HepG2 (cell line): Measurements from ENCODE around the gene MAP3K1. TPM values are rescaled to one million over a fixed set of nuclear protein-coding genes. Genes with fewer than 3 reads are reported as not detected.

Experiments
- ARHGAP35 ChIP-seq: sonication (generic); formaldehyde crosslinking; IDR thresholded peaks from 2 replicates; pipeline ENCODE4 v1.9.0; 2022; ENCODE audit warnings: mild to moderate bottlenecking, inconsistent platforms, moderate library complexity, missing genetic modification reagents, borderline replicate concordance
- ARNT2 ChIP-seq: sonication (generic); formaldehyde crosslinking; IDR thresholded peaks from 2 replicates; pipeline ENCODE4 v1.8.0; 2022; ENCODE audit warnings: mild to moderate bottlenecking, low read depth, missing genetic modification reagents, moderate library complexity
- ATF7 ChIP-seq, 2 experiments: fragments of 450-650 bp in 1 of 2; sonication (generic) in 1 of 2; formaldehyde crosslinking in 1 of 2; IDR thresholded peaks; 2 replicates each; pipeline versions ENCODE4 v1.4.0 to v1.6.1; 2016 to 2020; ENCODE audit warnings: antibody characterized with exemption in 1 of 2, mild to moderate bottlenecking in 1 of 2, missing genetic modification reagents in 1 of 2
- DNMT3B ChIP-seq: conservative IDR thresholded peaks from 2 replicates; pipeline ENCODE4 v1.6.1; 2016; ENCODE audit warnings: missing biosample characterization, control low read depth
- GATAD2A ChIP-seq: IDR thresholded peaks from 2 replicates; pipeline ENCODE4 v1.6.1; 2016
- GPBP1L1 ChIP-seq: sonication (generic); formaldehyde crosslinking; IDR thresholded peaks from 2 replicates; pipeline ENCODE4 v1.5.0; 2020; ENCODE audit warnings: mild to moderate bottlenecking, missing genetic modification reagents
- HINFP ChIP-seq: sonication (generic); formaldehyde crosslinking; IDR thresholded peaks from 2 replicates; pipeline ENCODE4 v1.4.0; 2020; ENCODE audit warnings: low read depth, mild to moderate bottlenecking, missing genetic modification reagents
- MED13 ChIP-seq: sonication (generic); formaldehyde crosslinking; IDR thresholded peaks from 2 replicates; pipeline ENCODE4 v1.5.0; 2020; ENCODE audit warnings: missing genetic modification reagents
- MED8 ChIP-seq: sonication (generic); formaldehyde crosslinking; IDR thresholded peaks from 2 replicates; pipeline ENCODE4 v1.8.1; 2023; ENCODE audit warnings: mild to moderate bottlenecking, missing genetic modification reagents; ENCODE audit not compliant: insufficient replicate concordance
- SMC3 ChIP-seq: IDR thresholded peaks from 2 replicates; pipeline ENCODE4 v1.6.1; 2011; ENCODE audit warnings: low read length, improper control_type of control experiment
- SOX6 ChIP-seq, 2 experiments: fragments of 450-650 bp in 1 of 2; sonication (generic) in 1 of 2; formaldehyde crosslinking in 1 of 2; IDR thresholded peaks; 2 replicates each; pipeline versions ENCODE4 v1.4.0 to v1.6.1; 2017 to 2020; ENCODE audit warnings: antibody characterized with exemption in 1 of 2, mild to moderate bottlenecking in 1 of 2, missing genetic modification reagents in 1 of 2
- TEAD2 ChIP-seq: sonication (generic); formaldehyde crosslinking; IDR thresholded peaks from 2 replicates; pipeline ENCODE4 v1.9.0; 2021; ENCODE audit warnings: missing genetic modification reagents
- ZBED4 ChIP-seq: sonication (generic); formaldehyde crosslinking; IDR thresholded peaks from 2 replicates; pipeline ENCODE4 v1.4.0; 2020; ENCODE audit warnings: missing genetic modification reagents, borderline replicate concordance
- ZNF225 ChIP-seq: sonication (generic); formaldehyde crosslinking; IDR thresholded peaks from 2 replicates; pipeline ENCODE4 v1.4.0; 2020; ENCODE audit warnings: mild to moderate bottlenecking, missing genetic modification reagents
- ZNF546 ChIP-seq: sonication (generic); formaldehyde crosslinking; conservative IDR thresholded peaks from 2 replicates; pipeline ENCODE4 v1.8.1; 2023; ENCODE audit warnings: mild to moderate bottlenecking, missing genetic modification reagents
- ZNF800 ChIP-seq: sonication (generic); formaldehyde crosslinking; IDR thresholded peaks from 2 replicates; pipeline ENCODE4 v1.4.0; 2020; ENCODE audit warnings: missing genetic modification reagents
- ZZZ3 ChIP-seq: sonication (generic); formaldehyde crosslinking; IDR thresholded peaks from 2 replicates; pipeline ENCODE4 v1.4.0; 2020; ENCODE audit warnings: missing genetic modification reagents, mild to moderate bottlenecking, borderline replicate concordance
- polyA plus RNA-seq, 8 experiments: library from polyadenylated mRNA; depleted of rRNA in 3 of 8; stranded (reverse) in 7 of 8; unstranded in 1 of 8; fragments of >200 nt; fragmentation: Illumina TruSeq in 4 of 8; extraction: Trizol in 4 of 8; gene quantifications; 2 replicates each; pipeline versions ENCODE4 v1.2.1 to v1.2.3, GENCODE V29; 2011 to 2016; ENCODE audit warnings: low read depth in 4 of 8, missing spikeins in 1 of 8, mixed read lengths in 1 of 8; ENCODE audit not compliant: insufficient read depth in 1 of 8
- total RNA-seq, 5 experiments: library from RNA; depleted of rRNA; stranded (reverse); fragments of >200 nt; fragmentation: Illumina TruSeq; extraction: Trizol; gene quantifications; 2 replicates each; pipeline ENCODE4 v1.2.3, GENCODE V29; 2016; ENCODE audit warnings: low read depth in 1 of 5

The MAP3K1 gene
- total and polyA plus RNA-seq, 2 of the 13 experiments (the other 11 are each of a cell fraction or from before 2014, with no cell fraction given), result 16.4 to 30.3 TPM

GRCh38 chr5:56909294-56910209 lies 94.2 kb downstream of the MAP3K1 start, which contains the start of gene SETD9 (continued):
- TF ChIP-seq GPBP1L1 (CRISPR knock-in tag), result no peak
- no peak for TF ChIP-seq TEAD2 (CRISPR knock-in tag)
- 0 out of 2 replicates have a peak, but pooled peaks have one; percentile 63 for TF ChIP-seq DNMT3B (CRISPR knock-in tag)
- TF ChIP-seq ZBED4 (CRISPR knock-in tag), result peak; percentile 82
- TF ChIP-seq ATF7 (IDR thresholded peaks at IDR 0.05), result no peak
- peak; percentile 52; the same call in 1 of the 2 replicates for TF ChIP-seq ATF7 (CRISPR knock-in tag; IDR thresholded peaks at IDR 0.05)
- peak; percentile 87 for TF ChIP-seq ARHGAP35
- TF ChIP-seq ZNF546 (CRISPR knock-in tag), result peak; percentile 93
- TF ChIP-seq ZNF225 (CRISPR knock-in tag), result peak; percentile 64; the same call in 1 of the 2 replicates
- TF ChIP-seq SMC3, result no peak
- TF ChIP-seq MED13 (CRISPR knock-in tag), result 0 out of 2 replicates have a peak, but pooled peaks have one; percentile 29
- 0 out of 2 replicates have a peak, but pooled peaks have one; percentile 6 for TF ChIP-seq ZNF800 (CRISPR knock-in tag)
- peak; percentile 69; the same call in 1 of the 2 replicates for TF ChIP-seq HINFP (CRISPR knock-in tag)
- TF ChIP-seq MED8 (CRISPR knock-in tag), result peak; percentile 34
- TF ChIP-seq ZZZ3 (CRISPR knock-in tag), result peak; percentile 12; the same call in 1 of the 2 replicates
- peak; percentile 93 for TF ChIP-seq ARNT2 (CRISPR knock-in tag)
- TF ChIP-seq GATAD2A (CRISPR knock-in tag), result peak; percentile 13; the same call in 1 of the 2 replicates
- TF ChIP-seq SOX6 (IDR thresholded peaks at IDR 0.05), result no peak
- TF ChIP-seq SOX6 (CRISPR knock-in tag; IDR thresholded peaks at IDR 0.05), result peak; percentile 30
